ENCODE measurements around the gene PHACTR1. TPM values are rescaled to one million over a fixed set of nuclear protein-coding genes. Genes with fewer than 3 reads are reported as not detected.

Gene PHACTR1
- total and polyA plus RNA-seq, 2 experiments from 2014 or later: 0.65 to 3.2 TPM

DNA sequence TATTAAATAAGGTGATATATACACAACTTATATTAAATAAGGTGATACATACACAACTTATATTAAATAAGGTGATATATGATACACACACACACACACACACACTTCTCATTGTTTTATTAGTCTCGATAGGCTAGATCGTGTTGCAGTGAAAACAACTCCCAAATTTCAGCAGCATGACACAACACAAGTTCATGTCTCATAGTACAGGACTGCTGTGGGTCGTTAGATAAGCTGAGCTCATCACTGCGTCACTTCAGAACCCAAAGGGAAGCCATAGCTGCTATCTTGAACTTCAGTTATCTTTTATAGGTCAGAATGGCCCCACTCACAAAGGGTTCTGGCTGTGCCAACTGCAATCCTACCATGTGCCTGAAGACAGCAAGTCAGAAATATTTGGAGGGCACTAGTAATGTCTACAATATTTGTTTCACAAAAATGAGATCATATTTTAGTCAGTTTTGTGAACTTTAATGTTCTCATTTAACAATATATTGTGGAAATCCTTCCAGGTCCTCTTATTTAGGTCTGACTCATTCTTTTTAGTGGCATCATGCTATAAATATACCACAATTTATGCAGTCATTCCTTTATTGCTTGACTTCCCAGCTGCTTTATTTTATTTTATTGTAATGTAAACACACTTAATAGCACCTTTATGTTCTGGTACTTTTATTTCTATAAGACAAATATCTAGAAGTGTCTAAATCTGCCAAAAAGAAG is 290.2 kb downstream of the PHACTR1 start:
- peaks cover 13% of the 10 kb centered on the region for H3K27me3 ChIP-seq (replicated peaks; ENCODE audit: insufficient read depth)
- no peaks in the 10 kb centered on the region for H3K79me2 ChIP-seq (ENCODE audit: insufficient read depth)
- H4K20me1 ChIP-seq (ENCODE audit: insufficient read depth): no peaks in the 10 kb centered on the region
- 33 to 34% methylated on average over 4 of the region's 4 CpGs for WGBS, 2 experiments (ENCODE audit: low coverage in 1 of 2, low lambda C conversion rate in 2 of 2, missing lambda C conversion rate in 2 of 2)
- in situ Hi-C loops (cut with MboI): no loop called here
- no peak overlapping the region for H3K4me3 ChIP-seq
- H3K9me2 ChIP-seq (ENCODE audit: insufficient read depth): no peaks in the 10 kb centered on the region
- H3K4me2 ChIP-seq (ENCODE audit: unreplicated experiment): no peak overlapping the region
- H3F3A ChIP-seq (ENCODE audit: insufficient read depth): peaks cover 5% of the 10 kb centered on the region; the same call in 1 of the 2 replicates
- H3K27ac ChIP-seq: no peak overlapping the region
- H3K36me3 ChIP-seq (ENCODE audit: low read depth): no peaks in the 10 kb centered on the region
- peak; percentile 61 for DNase-seq
- H3K9ac ChIP-seq: no peak overlapping the region
- TF ChIP-seq EZH2phosphoT487 (IDR thresholded peaks at IDR 0.05; ENCODE audit: insufficient read depth, low read depth): no peak
- no peak for TF ChIP-seq EZH2 (IDR thresholded peaks at IDR 0.05; ENCODE audit: insufficient read depth, poor library complexity, severe bottlenecking)
- 0 out of 2 replicates have a peak, but pooled peaks cover 9% of the 10 kb centered on the region for H3K4me1 ChIP-seq (ENCODE audit: insufficient read depth)
- no peaks in the 10 kb centered on the region for H3K9me3 ChIP-seq (ENCODE audit: low read depth)
- no peak overlapping the region for H2AFZ ChIP-seq

DNA sequence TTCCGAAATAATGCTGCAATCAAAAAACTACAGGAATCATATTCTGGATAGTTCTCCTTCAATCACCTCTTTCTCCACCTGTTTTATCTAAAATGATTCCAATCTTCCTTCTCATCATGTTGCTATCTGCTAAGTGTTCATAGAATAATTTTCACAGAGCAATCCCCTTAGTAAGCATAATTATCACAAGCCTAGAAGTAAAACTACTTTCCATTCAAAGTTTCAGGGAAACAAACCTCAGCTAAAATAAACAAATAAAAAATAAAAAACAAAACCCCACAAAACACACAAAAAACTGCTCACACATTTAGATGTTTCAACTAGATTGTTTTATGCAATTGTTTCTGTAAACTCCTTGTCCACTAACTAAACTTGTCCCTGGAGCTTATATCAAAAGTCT is 291.2 kb downstream of the PHACTR1 start:
- Histone ChIP-seq H3K4me2 (ENCODE audit: unreplicated experiment) (no peak overlapping the region), H3K4me3 (no peak overlapping the region), H4K20me1 (ENCODE audit: insufficient read depth) (no peaks in the 10 kb centered on the region; the same call in 1 of the 2 replicates), H3K4me1 (ENCODE audit: insufficient read depth) (0 out of 2 replicates have a peak, but pooled peaks cover 9% of the 10 kb centered on the region), H3F3A (ENCODE audit: insufficient read depth) (peaks cover 5% of the 10 kb centered on the region; the same call in 1 of the 2 replicates), H3K79me2 (ENCODE audit: insufficient read depth) (no peaks in the 10 kb centered on the region), H3K9ac (no peak overlapping the region), H3K9me3 (ENCODE audit: low read depth) (no peaks in the 10 kb centered on the region), H3K9me2 (ENCODE audit: insufficient read depth) (no peaks in the 10 kb centered on the region), H3K27me3 (replicated peaks; ENCODE audit: insufficient read depth) (peaks cover 24% of the 10 kb centered on the region), H3K27ac (no peak overlapping the region), H2AFZ (no peak overlapping the region), H3K36me3 (ENCODE audit: low read depth) (no peaks in the 10 kb centered on the region)
- TF ChIP-seq EZH2 (IDR thresholded peaks at IDR 0.05; ENCODE audit: insufficient read depth, poor library complexity, severe bottlenecking): no peak
- WGBS, 2 experiments (ENCODE audit: low coverage in 1 of 2, low lambda C conversion rate in 2 of 2, missing lambda C conversion rate in 2 of 2): 92 to 94% methylated on average over 1 of the region's 1 CpG
- no peak for DNase-seq
- in situ Hi-C loops (cut with MboI): no loop called here

DNA sequence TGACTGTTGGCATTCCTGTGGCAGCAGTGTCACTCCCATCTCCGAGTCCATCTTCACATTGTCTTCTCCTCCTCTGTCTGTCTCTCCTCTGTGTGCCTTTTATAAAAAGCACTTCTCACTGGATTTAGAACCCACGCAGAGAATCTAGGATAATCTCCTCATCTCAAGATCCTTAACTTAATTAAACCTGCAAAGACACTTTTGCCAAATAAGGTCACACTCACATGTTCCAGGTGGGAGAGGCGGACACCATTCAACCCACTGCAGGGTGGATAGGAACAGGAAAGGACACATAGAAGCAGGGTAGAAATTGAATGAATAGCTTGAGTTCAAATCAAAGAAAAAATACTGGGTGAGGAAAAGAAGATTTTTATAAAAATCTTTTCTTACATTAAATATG is 292.5 kb downstream of the PHACTR1 start:
- Histone ChIP-seq H2AFZ (no peak overlapping the region), H3K4me2 (ENCODE audit: unreplicated experiment) (no peak overlapping the region), H3K4me1 (ENCODE audit: insufficient read depth) (peaks cover 15% of the 10 kb centered on the region), H3K36me3 (ENCODE audit: low read depth) (no peaks in the 10 kb centered on the region), H3F3A (ENCODE audit: insufficient read depth) (peaks cover 5% of the 10 kb centered on the region; the same call in 1 of the 2 replicates), H3K79me2 (ENCODE audit: insufficient read depth) (no peaks in the 10 kb centered on the region), H3K9ac (no peak overlapping the region), H3K4me3 (no peak overlapping the region), H3K9me3 (ENCODE audit: low read depth) (no peaks in the 10 kb centered on the region), H4K20me1 (ENCODE audit: insufficient read depth) (no peaks in the 10 kb centered on the region; the same call in 1 of the 2 replicates), H3K27me3 (replicated peaks; ENCODE audit: insufficient read depth) (peaks cover 34% of the 10 kb centered on the region), H3K9me2 (ENCODE audit: insufficient read depth) (no peaks in the 10 kb centered on the region), H3K27ac (no peak overlapping the region)
- WGBS, 2 experiments (ENCODE audit: low coverage in 1 of 2, low lambda C conversion rate in 2 of 2, missing lambda C conversion rate in 2 of 2): 86 to 88% methylated on average over 3 of the region's 3 CpGs
- in situ Hi-C loops (cut with MboI): no loop called here
- DNase-seq: no peak
- TF ChIP-seq EZH2phosphoT487 (IDR thresholded peaks at IDR 0.05; ENCODE audit: insufficient read depth, low read depth) (no peak), EZH2 (IDR thresholded peaks at IDR 0.05; ENCODE audit: insufficient read depth, poor library complexity, severe bottlenecking) (no peak)

DNA sequence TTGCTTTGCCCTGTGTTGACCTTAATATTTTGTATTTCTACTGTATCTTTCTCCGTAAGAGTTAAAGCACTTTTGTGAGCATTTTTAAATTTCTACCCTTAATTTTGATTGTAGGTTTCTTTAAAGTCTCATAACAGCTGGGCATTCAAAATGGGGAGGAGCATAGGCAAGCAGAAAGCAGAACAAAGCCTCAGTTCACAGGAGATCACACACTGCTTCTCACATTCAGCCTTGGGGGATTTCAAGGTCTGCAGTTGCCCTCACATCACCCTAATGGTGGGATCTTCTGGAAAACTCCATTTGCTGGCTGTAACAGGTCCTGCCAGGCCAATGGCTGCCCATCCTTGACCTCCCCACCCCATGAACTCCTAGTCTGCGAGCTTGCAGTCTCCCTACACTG is 292.9 kb downstream of the PHACTR1 start:
- DNase-seq: no peak
- Histone ChIP-seq H3K79me2 (ENCODE audit: insufficient read depth) (no peaks in the 10 kb centered on the region), H3K4me1 (ENCODE audit: insufficient read depth) (peaks cover 15% of the 10 kb centered on the region), H4K20me1 (ENCODE audit: insufficient read depth) (no peaks in the 10 kb centered on the region; the same call in 1 of the 2 replicates), H3K9me3 (ENCODE audit: low read depth) (no peaks in the 10 kb centered on the region), H3K4me2 (ENCODE audit: unreplicated experiment) (no peak overlapping the region), H3K27ac (no peak overlapping the region), H3K27me3 (replicated peaks; ENCODE audit: insufficient read depth) (peaks cover 39% of the 10 kb centered on the region), H2AFZ (no peak overlapping the region), H3K9me2 (ENCODE audit: insufficient read depth) (no peaks in the 10 kb centered on the region), H3K9ac (no peak overlapping the region), H3K36me3 (ENCODE audit: low read depth) (no peaks in the 10 kb centered on the region), H3F3A (ENCODE audit: insufficient read depth) (peaks cover 5% of the 10 kb centered on the region; the same call in 1 of the 2 replicates), H3K4me3 (no peak overlapping the region)
- TF ChIP-seq EZH2phosphoT487 (IDR thresholded peaks at IDR 0.05; ENCODE audit: insufficient read depth, low read depth) (no peak), EZH2 (IDR thresholded peaks at IDR 0.05; ENCODE audit: insufficient read depth, poor library complexity, severe bottlenecking) (no peak)
- 86 to 98% methylated on average over 2 of the region's 2 CpGs for WGBS, 2 experiments (ENCODE audit: low coverage in 1 of 2, low lambda C conversion rate in 2 of 2, missing lambda C conversion rate in 2 of 2)
- in situ Hi-C loops (cut with MboI): no loop called here

Measured in GM23248 (cell line).